HG03439 (cell line): ENCODE results near the gene ANKS3.

ENCODE experiments used
- ATAC-seq: cut with Tn5 transposase; IDR thresholded peaks from one replicate; pipeline ENCODE4 v1.9.1; 2021; ENCODE audit warnings: mild to moderate bottlenecking, moderate library complexity; ENCODE audit not compliant: unreplicated experiment

The ANKS3 gene

GRCh38 chr16:4698321-4699045, 35.6 kb downstream of the ANKS3 start:
- ATAC-seq, result no peak

- ATAC-seq, result no peak
Measured at GRCh38 chr16:4697848-4698291, 36.2 kb downstream of the ANKS3 start.

- ATAC-seq, result no peak
Measured at GRCh38 chr16:4696905-4697847, 36.9 kb downstream of the ANKS3 start.

- no peak for ATAC-seq
Measured at GRCh38 chr16:4696172-4696904, 37.7 kb downstream of the ANKS3 start.

GRCh38 chr16:4695473-4696171, 38.4 kb downstream of the ANKS3 start:
- ATAC-seq, result no peak

GRCh38 chr16:4694642-4695451, 39.2 kb downstream of the ANKS3 start:
- ATAC-seq, result no peak

GRCh38 chr16:4693956-4694641, 40.0 kb downstream of the ANKS3 start:
- ATAC-seq, result peak; percentile 0

- ATAC-seq, result peak; percentile 85
Measured at GRCh38 chr16:4693296-4693955, 40.6 kb downstream of the ANKS3 start, which contains the start of gene NUDT16L1. TSS of gene NUDT16L1 (plus strand) at chr16:4693562. CDS start at chr16:4693727, 165 bp downstream.

GRCh38 chr16:4692460-4693295, 41.4 kb downstream of the ANKS3 start:
- ATAC-seq, result peak; percentile 10

GRCh38 chr16:4691666-4692412, 42.2 kb downstream of the ANKS3 start:
- ATAC-seq, result no peak

GRCh38 chr16:4690946-4691665, 43.0 kb downstream of the ANKS3 start:
- ATAC-seq, result no peak

- no peak for ATAC-seq
Measured at GRCh38 chr16:4689864-4690704, 44.0 kb downstream of the ANKS3 start.

GRCh38 chr16:4689091-4689671, 44.9 kb downstream of the ANKS3 start:
- no peak for ATAC-seq

GRCh38 chr16:4688674-4689045, 45.4 kb downstream of the ANKS3 start:
- no peak for ATAC-seq
